ENCODE measurements around the gene NDST3. TPM values are rescaled to one million over a fixed set of nuclear protein-coding genes. Genes with fewer than 3 reads are reported as not detected.

NDST3 gene
- polyA plus RNA-seq, 2 of the 4 experiments (the other 2 are of a cell fraction): not detected

- H3K4me1 ChIP-seq: no peaks in the 10 kb centered on the region
- no peak overlapping the region for H3K4me2 ChIP-seq
- DNase-seq (ENCODE audit: low read depth in 1 of 2, low spot score in 1 of 2) (no peak), ATAC-seq (no peak), FAIRE-seq (no peak)
- ChIA-PET POLR2A (no interaction called here), CTCF (interaction anchor here (2.8 kb wide), 1 partner anchor 11 kb away, joined by 12 read pairs; no protein-coding TSS in a partner anchor)
- no peak overlapping the region for H3K4me3 ChIP-seq
- no peaks in the 10 kb centered on the region for H3K9me3 ChIP-seq
- TF ChIP-seq POLR2A (IDR thresholded peaks at IDR 0.05; ENCODE audit: low read length) (no peak), HOXA7 (CRISPR knock-in tag; IDR thresholded peaks at IDR 0.05) (no peak), JUNB (IDR thresholded peaks at IDR 0.05) (no peak), CHD2 (IDR thresholded peaks at IDR 0.05; ENCODE audit: low read length, partially characterized antibody) (no peak), ZC3H11A (IDR thresholded peaks at IDR 0.05) (no peak), MAX (IDR thresholded peaks at IDR 0.05) (no peak), PHF8 (IDR thresholded peaks at IDR 0.05; ENCODE audit: borderline replicate concordance, low read depth) (no peak), GATA3 (IDR thresholded peaks at IDR 0.05; ENCODE audit: borderline replicate concordance) (no peak), E2F6 (IDR thresholded peaks at IDR 0.05; ENCODE audit: borderline replicate concordance, low read depth) (no peak), RFX5 (IDR thresholded peaks at IDR 0.05) (no peak), HEYL (CRISPR knock-in tag; IDR thresholded peaks at IDR 0.05) (no peak), HMGXB4 (CRISPR knock-in tag; IDR thresholded peaks at IDR 0.05; ENCODE audit: borderline replicate concordance) (no peak), TP53 (CRISPR knock-in tag; IDR thresholded peaks at IDR 0.05) (no peak), EHMT2 (IDR thresholded peaks at IDR 0.05; ENCODE audit: low read depth) (no peak), JUN (IDR thresholded peaks at IDR 0.05) (no peak), NR3C1 (IDR thresholded peaks at IDR 0.05) (no peak), HOXB5 (CRISPR knock-in tag; IDR thresholded peaks at IDR 0.05) (no peak), ELK1 (IDR thresholded peaks at IDR 0.05; ENCODE audit: low read depth, low read length) (no peak), KDM5A (IDR thresholded peaks at IDR 0.05) (no peak)
- WGBS (ENCODE audit: missing lambda C conversion rate): 64% methylated on average over 1 of the region's 1 CpG
- H3K27ac ChIP-seq: no peak overlapping the region
Measured at GRCh38 chr4:118235566-118236120, 201.4 kb downstream of the NDST3 start.

- no peak for TF ChIP-seq CBX2 (IDR thresholded peaks at IDR 0.05; ENCODE audit: borderline replicate concordance, low read depth)
- no peak for TF ChIP-seq E2F6 (IDR thresholded peaks at IDR 0.05; ENCODE audit: borderline replicate concordance, low read depth)
- no peak for TF ChIP-seq MAFK (IDR thresholded peaks at IDR 0.05; ENCODE audit: partially characterized antibody)
- no peak for TF ChIP-seq HOXA7 (CRISPR knock-in tag; IDR thresholded peaks at IDR 0.05)
- Histone ChIP-seq H3K4me1 (no peaks in the 10 kb centered on the region), H3K4me2 (no peak overlapping the region), H3K27ac (no peak overlapping the region), H3K4me3 (no peak overlapping the region), H3K9me3 (no peaks in the 10 kb centered on the region)
- no peak for ATAC-seq
- DNase-seq (ENCODE audit: low read depth in 1 of 2, low spot score in 1 of 2): no peak
- WGBS (ENCODE audit: missing lambda C conversion rate): 16% methylated on average over 2 of the region's 2 CpGs
- POLR2A ChIA-PET: no interaction called here
- FAIRE-seq: no peak
- CTCF ChIA-PET: interaction anchor here (1.2 kb wide), 1 partner anchor 13 kb away, joined by 6 read pairs; no protein-coding TSS in a partner anchor
Measured at GRCh38 chr4:118237531-118237930, 203.2 kb downstream of the NDST3 start.

Data from A549 (cell line).